Fibroblast of lung (primary cell): ENCODE results near the gene ABRAXAS1. TPM values are rescaled to one million over a fixed set of nuclear protein-coding genes. Genes with fewer than 3 reads are reported as not detected.

ENCODE experiments used
- DNase-seq, 2 donors: peaks; one replicate each; pipeline versions ENCODE4 v3.0.0 to v3.0.0-alpha.2; 2010; ENCODE audit warnings: low read depth in 2 of 2
- H2AFZ ChIP-seq: 2 replicates; pipeline ENCODE4 v1.5.1; 2012; ENCODE audit warnings: low read length, control low read depth, inconsistent platforms
- H3K27ac ChIP-seq: 2 replicates; pipeline ENCODE4 v1.5.1; 2011; ENCODE audit warnings: low read length, control low read depth; ENCODE audit not compliant: insufficient read depth
- H3K27me3 ChIP-seq: 2 replicates; pipeline ENCODE4 v1.5.1; 2011; ENCODE audit warnings: mild to moderate bottlenecking, low read length; ENCODE audit not compliant: control insufficient read depth, insufficient read depth
- H3K36me3 ChIP-seq: 2 replicates; pipeline ENCODE4 v1.5.1; 2011; ENCODE audit warnings: low read length; ENCODE audit not compliant: control insufficient read depth, insufficient read depth
- H3K4me1 ChIP-seq: 2 replicates; pipeline ENCODE4 v1.5.1; 2011; ENCODE audit warnings: low read length; ENCODE audit not compliant: control insufficient read depth, insufficient read depth; ENCODE audit errors: extremely low read depth
- H3K4me2 ChIP-seq: 2 replicates; pipeline ENCODE4 v1.5.1; 2011; ENCODE audit warnings: low read length, control low read depth; ENCODE audit not compliant: insufficient read depth; ENCODE audit errors: extremely low read depth
- H3K4me3 ChIP-seq, 4 experiments: fragments of 200-600 bp in 1 of 4; sonication (generic) in 1 of 4; replicated peaks in 1 of 4; 2 replicates each; pipeline ENCODE4 v1.5.1; 2011 to 2016; ENCODE audit warnings: low read length in 4 of 4, low read depth in 3 of 4, mild to moderate bottlenecking in 3 of 4, control low read depth in 2 of 4, inconsistent platforms in 1 of 4, mixed read lengths in 1 of 4; ENCODE audit not compliant: insufficient read depth in 1 of 4; ENCODE audit errors: control extremely low read depth in 1 of 4
- H3K79me2 ChIP-seq: 2 replicates; pipeline ENCODE4 v1.5.1; 2012; ENCODE audit warnings: mild to moderate bottlenecking, low read length, inconsistent platforms; ENCODE audit not compliant: control insufficient read depth, insufficient read depth
- H3K9ac ChIP-seq: 2 replicates; pipeline ENCODE4 v1.5.1; 2011; ENCODE audit warnings: mild to moderate bottlenecking, low read length, control low read depth; ENCODE audit not compliant: insufficient read depth
- H3K9me3 ChIP-seq: 2 replicates; pipeline ENCODE4 v1.5.1; 2012; ENCODE audit warnings: low read depth, low read length; ENCODE audit not compliant: control insufficient read depth, insufficient read depth
- H4K20me1 ChIP-seq: 2 replicates; pipeline ENCODE4 v1.5.1; 2011; ENCODE audit warnings: low read length; ENCODE audit not compliant: control insufficient read depth, insufficient read depth; ENCODE audit errors: extremely low read depth
- EZH2 ChIP-seq: IDR thresholded peaks from 2 replicates; pipeline ENCODE4 v1.5.1; 2012; ENCODE audit warnings: low read length, control low read depth, mild to moderate bottlenecking; ENCODE audit errors: missing control alignments
- polyA plus RNA-seq, 2 donors: library from polyadenylated mRNA; depleted of rRNA in 1 of 2; stranded (reverse) in 1 of 2; unstranded in 1 of 2; fragments of >200 nt; gene quantifications; 2 replicates each; pipeline ENCODE4 v1.2.1, GENCODE V29; 2011 to 2012; ENCODE audit warnings: missing spikeins in 1 of 2
- total RNA-seq: library from RNA; depleted of rRNA; stranded (reverse); fragments of >200 nt; gene quantifications from 2 replicates; pipeline ENCODE4 v1.2.1, GENCODE V29; 2014
- TF ChIP-seq, protein P1 (sequence below), 2 donors: IDR thresholded peaks in 1 of 2; conservative IDR thresholded peaks in 1 of 2; 1 replicate in 1 of 2; 2 replicates in 1 of 2; pipeline ENCODE4 v1.5.1; 2011 to 2012; ENCODE audit warnings: low read length in 2 of 2, control low read depth in 1 of 2, inconsistent platforms in 1 of 2, low read depth in 1 of 2, mild to moderate bottlenecking in 1 of 2

Gene ABRAXAS1
- total and polyA plus RNA-seq, 2 donors (not counting 1 experiment from before 2014, with no cell fraction given): 17.1 to 22.0 TPM

GRCh38 chr4:83489711-83490326, 4.9 kb upstream of the ABRAXAS1 start:
- TF ChIP-seq, protein P1, sequence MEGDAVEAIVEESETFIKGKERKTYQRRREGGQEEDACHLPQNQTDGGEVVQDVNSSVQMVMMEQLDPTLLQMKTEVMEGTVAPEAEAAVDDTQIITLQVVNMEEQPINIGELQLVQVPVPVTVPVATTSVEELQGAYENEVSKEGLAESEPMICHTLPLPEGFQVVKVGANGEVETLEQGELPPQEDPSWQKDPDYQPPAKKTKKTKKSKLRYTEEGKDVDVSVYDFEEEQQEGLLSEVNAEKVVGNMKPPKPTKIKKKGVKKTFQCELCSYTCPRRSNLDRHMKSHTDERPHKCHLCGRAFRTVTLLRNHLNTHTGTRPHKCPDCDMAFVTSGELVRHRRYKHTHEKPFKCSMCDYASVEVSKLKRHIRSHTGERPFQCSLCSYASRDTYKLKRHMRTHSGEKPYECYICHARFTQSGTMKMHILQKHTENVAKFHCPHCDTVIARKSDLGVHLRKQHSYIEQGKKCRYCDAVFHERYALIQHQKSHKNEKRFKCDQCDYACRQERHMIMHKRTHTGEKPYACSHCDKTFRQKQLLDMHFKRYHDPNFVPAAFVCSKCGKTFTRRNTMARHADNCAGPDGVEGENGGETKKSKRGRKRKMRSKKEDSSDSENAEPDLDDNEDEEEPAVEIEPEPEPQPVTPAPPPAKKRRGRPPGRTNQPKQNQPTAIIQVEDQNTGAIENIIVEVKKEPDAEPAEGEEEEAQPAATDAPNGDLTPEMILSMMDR (conservative IDR thresholded peaks at IDR 0.05 in 1 of 2, IDR thresholded peaks at IDR 0.05 in 1 of 2; ENCODE audit: low read depth in 1 of 2, low read length in 2 of 2): no peak
- no peak for TF ChIP-seq EZH2
- DNase-seq: no peak
- Histone ChIP-seq H4K20me1 (no peaks in the 10 kb centered on the region), H3K4me2 (no peak overlapping the region), H3K27me3 (no peaks in the 10 kb centered on the region), H3K9ac (no peak overlapping the region), H3K27ac (no peak overlapping the region), H3K79me2 (no peaks in the 10 kb centered on the region), H3K4me1 (no peaks in the 10 kb centered on the region), H2AFZ (peak overlapping the region; percentile 19), H3K9me3 (no peaks in the 10 kb centered on the region), H3K36me3 (no peaks in the 10 kb centered on the region), H3K4me3 (no peak overlapping the region)

DNA sequence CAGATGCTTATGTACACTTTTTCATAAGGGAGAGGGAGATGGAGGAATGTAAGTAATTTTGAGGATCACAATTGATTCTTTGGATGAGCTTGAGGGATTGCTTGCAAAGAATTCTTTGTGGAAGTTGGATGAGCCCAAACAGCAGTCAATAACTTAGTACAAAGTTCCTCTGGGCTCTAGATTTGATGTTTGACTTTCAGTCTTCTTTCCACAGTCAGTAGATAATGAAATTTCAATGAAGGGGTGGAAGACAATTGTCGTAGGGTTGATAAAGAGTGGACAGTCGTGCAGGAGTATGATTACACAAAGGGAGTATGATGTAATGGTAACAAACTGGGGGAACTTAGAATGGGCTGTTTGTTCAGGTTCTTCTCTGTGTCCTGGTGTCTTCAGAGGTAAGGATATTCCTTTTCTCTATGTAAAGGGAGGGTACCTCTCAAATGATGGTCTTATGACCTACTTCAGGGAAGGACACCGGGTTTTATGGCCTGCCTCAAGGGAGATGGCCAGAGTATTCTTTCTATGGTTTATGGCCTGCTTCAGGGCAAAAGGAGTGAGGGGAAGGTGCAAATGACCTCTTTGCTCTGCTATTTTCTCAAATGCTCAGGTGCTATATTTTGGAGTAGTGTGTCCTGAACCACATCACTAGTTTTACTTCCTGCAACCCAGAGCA, 1.7 kb upstream of the ABRAXAS1 start:
- no peaks in the 10 kb centered on the region for H3K4me1 ChIP-seq
- no peak overlapping the region for H3K27ac ChIP-seq
- H2AFZ ChIP-seq: peak overlapping the region; percentile 27
- no peaks in the 10 kb centered on the region for H3K27me3 ChIP-seq
- no peak overlapping the region for H3K4me2 ChIP-seq
- TF ChIP-seq EZH2: no peak
- TF ChIP-seq, protein P1 (conservative IDR thresholded peaks at IDR 0.05 in 1 of 2, IDR thresholded peaks at IDR 0.05 in 1 of 2; ENCODE audit: low read depth in 1 of 2, low read length in 2 of 2): no peak
- no peaks in the 10 kb centered on the region for H3K9me3 ChIP-seq
- no peak overlapping the region for H3K4me3 ChIP-seq
- no peaks in the 10 kb centered on the region for H3K36me3 ChIP-seq
- H3K79me2 ChIP-seq: peaks cover 2% of the 10 kb centered on the region
- no peak overlapping the region for H3K9ac ChIP-seq
- no peak for DNase-seq
- H4K20me1 ChIP-seq: no peaks in the 10 kb centered on the region

DNA sequence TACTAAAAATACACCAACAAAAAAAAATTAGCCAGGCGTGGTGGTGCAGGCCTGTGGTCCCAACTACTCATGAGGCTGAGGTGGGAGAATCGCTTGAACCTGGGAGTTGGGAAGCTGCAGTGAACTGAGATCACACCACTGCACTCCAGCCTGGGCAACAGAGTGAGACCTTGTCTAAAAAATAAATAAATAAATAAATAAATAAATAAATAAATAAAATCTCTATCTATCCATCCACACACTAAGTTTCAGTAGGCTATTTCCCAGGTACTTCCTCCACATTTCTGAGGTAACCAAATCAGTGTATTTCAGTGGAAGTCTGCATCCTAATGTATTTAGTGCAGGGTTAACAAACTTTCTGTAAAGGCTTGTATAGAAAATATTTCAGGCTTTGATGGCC, 10.9 kb downstream of the ABRAXAS1 start:
- H3K4me3 ChIP-seq: no peak overlapping the region
- TF ChIP-seq EZH2: no peak
- TF ChIP-seq, protein P1 (conservative IDR thresholded peaks at IDR 0.05 in 1 of 2, IDR thresholded peaks at IDR 0.05 in 1 of 2; ENCODE audit: low read depth in 1 of 2, low read length in 2 of 2): no peak
- no peaks in the 10 kb centered on the region for H4K20me1 ChIP-seq
- H3K9me3 ChIP-seq: no peaks in the 10 kb centered on the region
- no peak for DNase-seq
- no peak overlapping the region for H2AFZ ChIP-seq
- no peak overlapping the region for H3K9ac ChIP-seq
- no peaks in the 10 kb centered on the region for H3K79me2 ChIP-seq
- no peaks in the 10 kb centered on the region for H3K4me1 ChIP-seq
- H3K36me3 ChIP-seq: peaks cover 1% of the 10 kb centered on the region
- no peak overlapping the region for H3K27ac ChIP-seq
- no peak overlapping the region for H3K4me2 ChIP-seq
- H3K27me3 ChIP-seq: no peaks in the 10 kb centered on the region
